Stimulated activated CD8-positive, alpha-beta memory T cell treated with anti-CD3 and anti-CD28 coated beads, Interleukin-7, amount 100 ng/mL, for 4 hours (primary cell): ENCODE data around the gene EPHA5.

ENCODE experiments used
- DNase-seq, 2 donors: peaks; one replicate each; pipeline ENCODE4 v3.0.0-alpha.2; 2020; ENCODE audit warnings: low read depth in 2 of 2

Gene EPHA5

DNA sequence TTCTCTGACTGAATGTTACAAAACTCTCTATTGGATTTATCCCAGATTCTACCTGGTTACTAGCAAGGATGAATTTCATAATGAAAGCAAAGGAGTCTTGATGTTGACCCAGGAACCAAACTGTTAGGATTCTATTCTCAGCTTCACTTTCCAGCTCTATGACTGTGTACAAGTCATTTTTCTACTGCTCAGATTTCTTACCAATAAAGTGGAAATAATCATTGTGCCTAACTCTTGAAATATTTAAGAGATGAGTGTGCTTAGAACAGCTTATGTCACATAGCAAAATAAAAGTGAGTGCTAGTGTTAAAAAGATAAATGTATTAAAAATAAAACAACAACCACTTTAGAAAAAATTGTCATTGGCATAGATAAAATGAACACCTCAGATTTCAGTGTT is 45.6 kb downstream of the EPHA5 start:
- DNase-seq = no peak

DNA sequence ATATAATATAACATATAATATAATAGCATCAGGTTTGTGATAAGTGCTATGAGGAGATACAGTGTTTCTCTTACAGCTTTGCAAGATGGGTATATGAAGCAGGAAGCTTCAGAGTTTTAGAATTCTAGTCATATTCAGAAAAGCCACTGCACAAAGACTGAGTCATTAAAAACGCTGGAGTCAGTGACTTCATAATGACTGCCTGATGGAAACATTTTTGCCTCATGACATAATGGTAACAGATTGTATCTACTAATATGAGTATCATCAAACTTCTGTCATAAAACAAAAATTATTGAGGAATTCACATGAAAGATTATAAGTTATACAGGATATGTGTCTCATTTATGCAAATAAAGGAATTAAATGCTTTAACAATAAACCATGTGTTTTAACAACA is 46.8 kb downstream of the EPHA5 start:
- DNase-seq = no peak

DNA sequence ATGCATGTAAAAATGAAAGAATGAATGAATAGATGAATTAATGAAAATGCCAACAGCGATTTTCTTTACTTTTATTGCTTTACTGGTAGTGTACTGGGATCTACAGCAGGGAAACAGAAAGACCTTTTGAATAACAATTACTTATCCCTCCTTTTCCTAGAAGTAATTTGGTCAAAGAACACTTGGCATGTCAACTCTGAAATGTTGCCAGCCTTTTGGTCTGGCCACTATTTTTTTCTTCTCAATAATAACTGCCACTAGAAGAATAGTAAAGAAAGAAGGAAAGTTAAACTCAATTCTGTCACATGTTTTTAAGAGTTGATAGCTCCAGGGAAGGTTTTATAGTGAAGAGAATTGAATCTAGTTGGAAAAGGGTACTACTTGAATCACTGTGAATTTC is 52.9 kb downstream of the EPHA5 start:
- DNase-seq = no peak

DNA sequence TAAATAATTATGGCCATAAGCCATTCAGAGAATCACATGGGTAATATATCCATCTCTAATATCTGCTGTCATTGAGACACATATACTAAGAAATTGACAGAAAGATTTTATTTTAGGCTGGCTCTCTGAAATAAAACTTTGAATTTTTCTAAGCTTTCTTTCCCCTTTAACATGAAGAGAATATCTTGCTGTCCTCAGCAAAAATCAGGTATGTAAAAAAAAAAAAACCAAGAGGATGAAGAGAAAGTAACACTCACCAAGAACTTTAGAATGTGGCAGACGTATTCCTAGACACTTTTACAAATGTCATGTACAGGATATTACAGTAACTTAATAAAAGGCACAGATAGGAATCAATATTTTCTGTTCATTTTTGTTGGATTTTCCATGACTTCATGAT is 65.8 kb downstream of the EPHA5 start:
- DNase-seq = no peak

DNA sequence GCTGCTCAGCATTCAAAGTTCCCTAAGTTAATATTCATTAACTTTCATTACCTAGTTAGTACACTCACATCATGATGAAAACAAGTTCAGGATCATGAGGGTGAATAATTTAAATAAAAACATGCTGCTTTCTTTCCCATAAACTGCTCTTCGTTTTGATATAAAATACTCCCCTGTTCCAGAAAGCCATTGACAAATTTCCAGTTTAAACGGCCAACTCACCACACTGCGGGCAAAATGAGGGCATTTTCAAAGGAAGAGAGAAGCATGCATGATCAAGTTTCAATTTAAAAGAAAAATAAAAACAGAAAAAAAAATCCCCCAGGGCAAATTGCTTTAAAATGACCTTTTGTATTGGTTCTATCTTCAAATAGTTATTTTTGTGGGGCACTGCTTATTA is 69.6 kb downstream of the EPHA5 start:
- DNase-seq = no peak

- DNase-seq = no peak
These were observed 70.9 kb downstream of the EPHA5 start for GRCh38 chr4:65599340-65599739.

GRCh38 chr4:65597697-65598096 is 72.6 kb downstream of the EPHA5 start:
- no peak for DNase-seq

DNA sequence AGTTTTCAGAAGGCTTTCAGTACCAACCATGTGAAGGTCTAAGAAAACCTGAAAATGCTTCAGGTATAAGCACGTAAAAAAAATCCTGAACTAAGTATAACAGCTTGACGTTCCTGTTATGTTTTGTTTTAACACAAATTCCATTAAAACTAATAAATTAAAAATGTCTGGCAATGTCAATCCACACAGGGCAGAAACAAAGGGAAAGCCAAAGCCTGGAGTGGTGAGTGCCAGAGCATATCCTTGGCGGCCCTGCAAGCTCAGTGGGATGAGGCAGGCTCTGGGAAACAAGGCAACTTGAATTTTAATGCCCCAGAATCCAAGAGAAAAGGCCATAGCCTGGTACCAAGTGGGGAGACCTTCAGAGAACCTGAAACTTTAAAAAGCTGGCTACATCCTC is 78.2 kb downstream of the EPHA5 start:
- DNase-seq = no peak

DNA sequence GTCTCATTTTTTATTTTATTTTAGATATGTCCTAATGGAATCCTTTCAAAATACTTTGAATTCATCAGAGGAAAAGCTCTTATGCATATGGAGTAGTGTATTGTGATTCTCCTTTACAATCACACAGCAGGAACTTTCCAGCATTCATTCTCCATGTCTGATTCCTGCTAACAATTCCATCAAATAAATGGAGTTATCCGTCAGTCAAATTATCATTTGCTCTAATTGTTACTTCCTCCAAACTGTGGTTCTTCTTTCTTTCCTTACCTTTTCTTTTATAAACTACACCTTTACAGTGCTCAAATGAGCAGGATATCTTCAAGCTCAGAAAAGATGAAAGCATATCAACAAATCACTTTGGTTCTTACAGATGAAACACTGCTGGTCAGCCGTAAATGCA is 80.4 kb downstream of the EPHA5 start:
- no peak for DNase-seq

GRCh38 chr4:65589331-65589730 is 81.0 kb downstream of the EPHA5 start:
- DNase-seq = no peak

DNA sequence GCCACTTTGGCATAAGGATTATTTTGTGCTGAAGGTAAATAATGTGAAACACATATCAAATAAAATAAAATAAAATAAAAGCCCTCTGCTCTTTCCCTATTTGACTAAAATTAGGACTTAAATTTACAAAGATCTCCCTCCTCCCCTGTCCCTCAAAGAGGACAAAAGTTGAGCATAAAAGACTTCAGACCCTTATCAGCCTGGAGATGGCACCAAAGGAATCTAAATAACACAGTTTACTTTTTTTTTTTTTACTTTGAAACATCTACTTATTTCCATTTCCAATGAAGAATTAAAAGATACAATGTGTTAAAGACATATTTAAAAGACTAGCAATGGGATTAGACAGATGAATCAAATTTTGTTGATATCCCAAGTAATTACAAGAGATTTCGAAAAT is 89.7 kb downstream of the EPHA5 start:
- no peak for DNase-seq

DNA sequence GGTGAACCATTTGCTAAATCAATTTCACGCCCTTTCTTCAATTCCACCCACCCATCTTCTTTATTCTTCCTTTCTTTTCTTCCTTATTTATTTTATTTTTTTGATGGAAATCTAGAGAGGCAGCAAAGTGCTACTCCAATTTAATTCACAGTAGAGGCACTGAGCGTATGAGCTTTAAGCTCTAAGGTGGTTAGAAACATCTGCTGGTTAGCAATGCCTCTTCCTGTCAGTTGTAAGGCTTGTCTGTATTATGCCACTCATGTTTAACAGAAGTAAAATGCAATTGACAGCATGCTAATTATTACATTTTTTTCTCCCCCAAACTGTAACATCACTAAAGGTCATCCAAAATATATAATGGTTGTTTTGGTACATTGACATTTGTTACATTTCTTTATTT is 103.8 kb downstream of the EPHA5 start:
- no peak for DNase-seq

DNA sequence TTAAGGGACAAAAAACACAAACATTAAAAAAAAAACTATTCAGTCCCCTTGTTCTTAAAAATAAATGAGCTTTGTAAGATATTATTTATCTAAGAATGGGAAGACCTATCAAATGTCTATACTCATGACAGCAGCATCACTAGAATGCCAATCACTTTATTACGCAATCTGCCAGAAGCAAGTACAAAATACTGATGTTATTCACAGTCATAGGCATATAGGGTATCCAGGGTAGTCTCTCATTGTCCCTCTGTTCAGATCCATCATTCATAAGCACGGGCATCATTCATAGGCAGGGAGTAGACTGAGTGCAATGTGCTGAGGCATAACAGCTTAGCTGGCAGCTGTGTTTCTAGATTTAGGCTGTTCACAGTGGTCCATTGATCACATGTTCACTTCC is 109.1 kb downstream of the EPHA5 start:
- no peak for DNase-seq

DNA sequence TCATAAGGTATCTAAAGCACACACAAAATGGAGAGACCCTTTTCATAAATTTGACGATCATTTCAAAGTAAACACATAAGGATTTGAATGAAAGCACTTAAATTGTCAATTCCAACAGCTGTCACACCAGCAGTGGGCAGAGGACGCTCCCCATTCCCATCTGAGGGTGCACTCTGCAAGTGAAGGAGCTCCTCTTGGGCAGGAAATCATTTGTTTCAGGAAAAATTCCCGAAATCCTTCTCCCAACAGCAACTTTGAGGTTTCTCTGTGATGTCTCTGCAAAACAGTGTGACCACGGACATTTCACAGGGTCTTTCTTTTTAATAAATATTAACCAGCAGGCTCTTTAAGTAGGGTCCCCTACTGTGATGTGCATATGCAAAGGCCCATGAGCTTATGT is 111.0 kb downstream of the EPHA5 start:
- no peak for DNase-seq

GRCh38 chr4:65552057-65552456 is 118.2 kb downstream of the EPHA5 start:
- DNase-seq = no peak

GRCh38 chr4:65550500-65550899 is 119.8 kb downstream of the EPHA5 start:
- DNase-seq = no peak

GRCh38 chr4:65546882-65547416 is 123.3 kb downstream of the EPHA5 start:
- DNase-seq = no peak

GRCh38 chr4:65538571-65538970 is 131.7 kb downstream of the EPHA5 start:
- no peak for DNase-seq

GRCh38 chr4:65535113-65535512 is 135.2 kb downstream of the EPHA5 start:
- DNase-seq = no peak

DNA sequence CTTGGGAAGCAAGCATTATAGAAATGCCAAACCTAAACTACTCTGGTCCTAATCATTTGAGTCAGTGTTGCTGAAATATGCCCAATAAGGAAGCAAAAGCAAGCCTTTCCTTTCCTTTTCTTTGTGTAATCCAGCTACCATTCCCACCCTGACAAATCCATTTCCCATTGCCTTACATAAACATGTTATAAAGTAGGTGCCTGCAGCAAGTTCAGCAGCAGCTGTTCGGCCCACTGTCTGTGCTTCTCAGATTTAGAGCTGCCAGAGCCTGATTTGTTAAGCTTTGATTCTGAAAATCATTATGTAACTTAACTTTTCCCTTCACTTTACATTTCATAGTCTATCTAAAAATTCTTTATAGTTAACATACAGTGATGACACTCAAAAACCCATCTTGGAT is 148.6 kb downstream of the EPHA5 start:
- DNase-seq = no peak

- DNase-seq = no peak
These were observed 154.6 kb downstream of the EPHA5 start for GRCh38 chr4:65515646-65516045.

- DNase-seq = no peak
These were observed 159.3 kb downstream of the EPHA5 start for GRCh38 chr4:65510976-65511375.

DNA sequence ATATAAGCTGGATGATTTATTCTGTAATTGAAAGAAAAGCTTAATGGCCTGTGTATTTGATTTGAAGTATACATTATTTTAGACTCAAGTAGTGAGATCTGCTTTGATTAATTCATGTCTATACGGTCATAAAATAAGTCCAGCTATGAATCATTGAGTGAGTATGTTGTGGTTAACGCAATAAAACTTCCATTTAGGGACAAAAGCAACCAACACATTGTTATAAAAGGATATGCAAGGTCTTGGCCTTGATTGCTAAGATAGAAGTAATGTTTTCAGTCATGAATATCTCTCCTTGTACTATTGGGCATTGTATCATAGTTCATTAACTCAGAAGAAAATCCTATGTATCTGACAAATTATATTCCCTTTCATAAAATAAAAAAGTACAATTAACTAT is 162.1 kb downstream of the EPHA5 start:
- no peak for DNase-seq

GRCh38 chr4:65502131-65502701 is 168.1 kb downstream of the EPHA5 start:
- no peak for DNase-seq
